ENCODE measurements around the gene ATF2. TPM values are rescaled to one million over a fixed set of nuclear protein-coding genes. Genes with fewer than 3 reads are reported as not detected.

The ATF2 gene
- total RNA-seq, 1 donor from 2014 or later: 40.5 TPM

DNA sequence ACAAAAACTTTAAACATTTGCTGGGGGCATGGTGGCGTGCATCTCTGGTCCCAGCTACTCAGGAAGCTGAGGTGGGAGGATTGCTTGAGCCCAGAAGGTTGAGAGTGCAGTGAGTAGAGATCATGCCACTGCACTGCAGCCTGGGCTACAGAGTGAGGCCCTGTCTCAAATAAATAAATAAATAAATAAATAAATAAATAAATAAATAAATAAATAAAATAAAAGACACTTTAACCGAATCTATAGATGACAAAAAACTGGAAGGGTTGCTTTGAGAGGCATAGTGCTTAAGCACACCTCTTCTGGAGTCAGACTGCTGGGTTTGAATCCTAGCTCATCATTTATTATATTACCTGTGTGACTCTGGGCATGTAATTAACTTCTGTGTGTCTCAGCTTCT, 141.6 kb downstream of the ATF2 start:
- H3K4me3 ChIP-seq: no peak overlapping the region
- no peak for DNase-seq (ENCODE audit: extremely low spot score in 2 of 2)
- no peaks in the 10 kb centered on the region for H3K27me3 ChIP-seq
- no peak overlapping the region for H3K27ac ChIP-seq
- TF ChIP-seq POLR2A (IDR thresholded peaks at IDR 0.05) (no peak), POLR2AphosphoS5 (IDR thresholded peaks at IDR 0.05; ENCODE audit: insufficient read depth in 1 of 2, low read depth in 1 of 2) (no peak)
- TF ChIP-seq, protein P1, sequence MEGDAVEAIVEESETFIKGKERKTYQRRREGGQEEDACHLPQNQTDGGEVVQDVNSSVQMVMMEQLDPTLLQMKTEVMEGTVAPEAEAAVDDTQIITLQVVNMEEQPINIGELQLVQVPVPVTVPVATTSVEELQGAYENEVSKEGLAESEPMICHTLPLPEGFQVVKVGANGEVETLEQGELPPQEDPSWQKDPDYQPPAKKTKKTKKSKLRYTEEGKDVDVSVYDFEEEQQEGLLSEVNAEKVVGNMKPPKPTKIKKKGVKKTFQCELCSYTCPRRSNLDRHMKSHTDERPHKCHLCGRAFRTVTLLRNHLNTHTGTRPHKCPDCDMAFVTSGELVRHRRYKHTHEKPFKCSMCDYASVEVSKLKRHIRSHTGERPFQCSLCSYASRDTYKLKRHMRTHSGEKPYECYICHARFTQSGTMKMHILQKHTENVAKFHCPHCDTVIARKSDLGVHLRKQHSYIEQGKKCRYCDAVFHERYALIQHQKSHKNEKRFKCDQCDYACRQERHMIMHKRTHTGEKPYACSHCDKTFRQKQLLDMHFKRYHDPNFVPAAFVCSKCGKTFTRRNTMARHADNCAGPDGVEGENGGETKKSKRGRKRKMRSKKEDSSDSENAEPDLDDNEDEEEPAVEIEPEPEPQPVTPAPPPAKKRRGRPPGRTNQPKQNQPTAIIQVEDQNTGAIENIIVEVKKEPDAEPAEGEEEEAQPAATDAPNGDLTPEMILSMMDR (IDR thresholded peaks at IDR 0.05): no peak
- no peaks in the 10 kb centered on the region for H3K9me3 ChIP-seq
- H3K36me3 ChIP-seq: no peaks in the 10 kb centered on the region
- no peaks in the 10 kb centered on the region for H3K4me1 ChIP-seq
- intact Hi-C loops (cut with DNase I): no loop called here

GRCh38 chr2:175025946-175026345, 142.1 kb downstream of the ATF2 start:
- intact Hi-C loops (cut with DNase I): no loop called here
- DNase-seq (ENCODE audit: extremely low spot score in 2 of 2): no peak
- TF ChIP-seq POLR2AphosphoS5 (IDR thresholded peaks at IDR 0.05; ENCODE audit: insufficient read depth in 1 of 2, low read depth in 1 of 2) (no peak), POLR2A (IDR thresholded peaks at IDR 0.05) (no peak)
- TF ChIP-seq, protein P1 (IDR thresholded peaks at IDR 0.05): no peak

DNA sequence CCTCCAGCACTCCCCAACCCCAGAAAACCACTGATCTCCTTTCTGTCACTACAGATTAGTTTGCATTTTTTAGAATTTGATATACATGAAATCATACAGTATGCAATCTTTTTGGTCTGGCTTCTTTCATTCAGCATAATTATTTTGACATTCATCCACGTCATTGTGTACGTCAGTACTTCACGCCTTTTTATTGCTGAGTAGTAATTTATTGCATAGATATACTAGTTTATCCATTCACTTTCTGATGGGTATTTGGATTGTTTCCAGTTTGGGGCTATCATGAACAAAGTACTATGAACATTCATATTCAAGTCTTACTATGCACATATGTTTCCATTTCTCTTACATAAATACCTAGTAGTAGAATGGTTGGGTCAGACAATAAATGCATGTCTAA, 142.8 kb downstream of the ATF2 start:
- Histone ChIP-seq H3K27ac (no peak overlapping the region), H3K36me3 (no peaks in the 10 kb centered on the region), H3K27me3 (no peaks in the 10 kb centered on the region), H3K9me3 (no peaks in the 10 kb centered on the region), H3K4me3 (no peak overlapping the region), H3K4me1 (no peaks in the 10 kb centered on the region)
- intact Hi-C loops (cut with DNase I): no loop called here
- DNase-seq (ENCODE audit: extremely low spot score in 2 of 2): no peak
- TF ChIP-seq, protein P1 (IDR thresholded peaks at IDR 0.05): no peak
- TF ChIP-seq POLR2AphosphoS5 (IDR thresholded peaks at IDR 0.05; ENCODE audit: insufficient read depth in 1 of 2, low read depth in 1 of 2) (no peak), POLR2A (IDR thresholded peaks at IDR 0.05) (no peak)

More at GRCh38 chr2:175025946-175026345, 142.1 kb downstream of the ATF2 start:
- Histone ChIP-seq H3K36me3 (no peaks in the 10 kb centered on the region), H3K9me3 (no peaks in the 10 kb centered on the region), H3K27me3 (no peaks in the 10 kb centered on the region), H3K4me1 (no peaks in the 10 kb centered on the region), H3K4me3 (no peak overlapping the region), H3K27ac (no peak overlapping the region)

- no peaks in the 10 kb centered on the region for H3K27me3 ChIP-seq
- H3K9me3 ChIP-seq: no peaks in the 10 kb centered on the region
- H3K27ac ChIP-seq: no peak overlapping the region
- TF ChIP-seq POLR2AphosphoS5 (IDR thresholded peaks at IDR 0.05; ENCODE audit: insufficient read depth in 1 of 2, low read depth in 1 of 2) (no peak), POLR2A (IDR thresholded peaks at IDR 0.05) (no peak)
- TF ChIP-seq, protein P1 (IDR thresholded peaks at IDR 0.05): no peak
- no peak overlapping the region for H3K4me3 ChIP-seq
- no peaks in the 10 kb centered on the region for H3K4me1 ChIP-seq
- intact Hi-C loops (cut with DNase I): no loop called here
- no peaks in the 10 kb centered on the region for H3K36me3 ChIP-seq
- DNase-seq (ENCODE audit: extremely low spot score in 2 of 2): no peak
These were observed 145.1 kb downstream of the ATF2 start for GRCh38 chr2:175022923-175023322.

MicroRNAs encoded within 50 kb of the gene (microRNA counts, 767-probe panel; counts per million panel counts)
- microRNA hsa-miR-933: 238 to 261 counts per million in 2 donors

Small RNA genes lying within 50 kb of the gene (microRNA-seq; reads per million reads assigned to microRNA genes)
- not detected for gene MIR933 (ENCODE audit: borderline number of aligned reads, borderline replicate concordance)

Small RNA genes lying within 50 kb of the gene (small RNA-seq; reads per million reads assigned to genes)
- gene MIR933 (not detected), gene RF02271 (not detected), gene RNU6-1290P (not detected), gene RNU6-763P (not detected)

Other genes starting within 250 kb of the ATF2 start
- 9.6 TPM for gene CHN1, start 162.8 kb downstream of the ATF2 start, total RNA-seq
- gene ATP5MC3, start 13.5 kb upstream of the ATF2 start, total RNA-seq: 106 TPM

Measured in vagina (tissue), 2 donors.